Hepatocyte (in vitro differentiated cells): ENCODE data around the gene GTF3C1. TPM values are rescaled to one million over a fixed set of nuclear protein-coding genes. Genes with fewer than 3 reads are reported as not detected.

Source experiments
- DNase-seq: peaks from one replicate; pipeline ENCODE4 v3.0.0-alpha.2; 2016; ENCODE audit warnings: low spot score
- H2AFZ ChIP-seq: fragments of 200-600 bp; sonication (generic); 2 replicates; pipeline ENCODE4 v1.6.0; 2016; ENCODE audit warnings: antibody characterized with exemption, mild to moderate bottlenecking
- H3K27ac ChIP-seq: fragments of 200-600 bp; sonication (generic); 2 replicates; pipeline ENCODE4 v1.5.1; 2016; ENCODE audit warnings: mild to moderate bottlenecking
- H3K27me3 ChIP-seq: fragments of 200-600 bp; sonication (generic); 2 replicates; pipeline ENCODE4 v1.6.1; 2016
- H3K36me3 ChIP-seq: fragments of 200-600 bp; sonication (generic); replicated peaks from 2 replicates; pipeline ENCODE4 v1.5.1; 2016; ENCODE audit warnings: low read depth; ENCODE audit not compliant: insufficient read depth
- H3K4me1 ChIP-seq: fragments of 200-600 bp; sonication (generic); 2 replicates; pipeline ENCODE4 v1.5.1; 2016; ENCODE audit warnings: mild to moderate bottlenecking, moderate library complexity; ENCODE audit not compliant: insufficient read depth
- H3K4me2 ChIP-seq: fragments of 200-600 bp; sonication (generic); 2 replicates; pipeline ENCODE4 v1.6.0; 2016
- H3K4me3 ChIP-seq: fragments of 200-600 bp; sonication (generic); 2 replicates; pipeline ENCODE4 v1.5.1; 2016; ENCODE audit warnings: mild to moderate bottlenecking
- H3K79me2 ChIP-seq: fragments of 200-600 bp; sonication (generic); 2 replicates; pipeline ENCODE4 v1.6.0; 2017; ENCODE audit warnings: mild to moderate bottlenecking
- H3K9me2 ChIP-seq: fragments of 200-600 bp; sonication (generic); replicated peaks from 2 replicates; pipeline ENCODE4 v1.6.0; 2017; ENCODE audit warnings: mild to moderate bottlenecking; ENCODE audit not compliant: insufficient read depth
- H3K9me3 ChIP-seq: fragments of 200-600 bp; sonication (generic); 2 replicates; pipeline ENCODE4 v1.5.1; 2016; ENCODE audit warnings: low read depth, mild to moderate bottlenecking
- H4K20me1 ChIP-seq: fragments of 200-600 bp; sonication (generic); 2 replicates; pipeline ENCODE4 v1.6.0; 2016; ENCODE audit warnings: mild to moderate bottlenecking; ENCODE audit not compliant: insufficient read depth, poor library complexity, severe bottlenecking
- EZH2 ChIP-seq: fragments of 200-600 bp; sonication (generic); IDR thresholded peaks from 2 replicates; pipeline ENCODE4 v1.6.1; 2016; ENCODE audit warnings: antibody characterized with exemption, mild to moderate bottlenecking, borderline replicate concordance
- EZH2phosphoT487 ChIP-seq: fragments of 200-600 bp; sonication (generic); IDR thresholded peaks from one replicate; pipeline ENCODE4 v1.6.1; 2018; ENCODE audit warnings: antibody characterized with exemption, mild to moderate bottlenecking, low read depth, moderate library complexity; ENCODE audit not compliant: unreplicated experiment, severe bottlenecking
- WGBS: methylation state at CpG from one replicate; pipeline ENCODE4 v1.1.6; 2016; ENCODE audit warnings: low lambda C conversion rate; ENCODE audit errors: missing lambda C conversion rate; 5-methylcytosine and 5-hydroxymethylcytosine counted together
- polyA plus RNA-seq: library from polyadenylated mRNA; unstranded; fragments of >200 nt; fragmentation: Nextera tagmentation; extraction: Ambion mirVana; gene quantifications from 2 replicates; pipeline ENCODE4 v1.2.1, GENCODE V29; 2016
- total RNA-seq: library from RNA; depleted of rRNA; stranded (reverse); fragments of >200 nt; gene quantifications from 2 replicates; pipeline ENCODE4 v1.2.3, GENCODE V29; 2014
- TF ChIP-seq, protein P1 (sequence below): fragments of 200-600 bp; sonication (generic); IDR thresholded peaks from 2 replicates; pipeline ENCODE4 v1.5.1; 2016; ENCODE audit warnings: antibody characterized with exemption, mild to moderate bottlenecking; ENCODE audit not compliant: poor library complexity

The GTF3C1 gene
- total and polyA plus RNA-seq, 2 experiments from 2014 or later: 41.5 to 59.6 TPM

DNA sequence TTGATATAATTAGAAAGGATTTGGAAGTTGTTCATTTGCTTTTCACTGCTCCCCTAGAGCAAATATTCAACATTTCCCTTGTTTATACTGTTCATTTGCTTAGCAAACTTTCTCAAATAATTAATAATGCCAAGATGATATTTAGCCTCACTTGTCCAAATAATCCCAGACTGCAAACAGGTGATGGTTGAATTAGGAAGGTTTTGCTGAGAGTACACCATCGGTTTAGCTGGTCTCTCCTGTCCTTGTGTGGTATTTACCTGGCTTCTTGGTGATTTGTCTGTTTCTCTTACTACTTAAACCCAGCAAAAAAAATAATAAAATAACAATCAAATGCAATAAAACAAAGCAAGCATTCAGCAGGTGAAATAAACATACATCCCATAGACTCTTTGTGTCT is 6.8 kb upstream of the GTF3C1 start:
- no peaks in the 10 kb centered on the region for H3K36me3 ChIP-seq
- H3K27ac ChIP-seq: no peak overlapping the region
- no peak for TF ChIP-seq EZH2
- 75% methylated on average over 1 of the region's 1 CpG for WGBS
- no peaks in the 10 kb centered on the region for H3K4me1 ChIP-seq
- no peak for DNase-seq
- no peaks in the 10 kb centered on the region for H3K9me3 ChIP-seq
- no peak overlapping the region for H3K4me2 ChIP-seq
- no peaks in the 10 kb centered on the region for H3K27me3 ChIP-seq
- H2AFZ ChIP-seq: no peak overlapping the region
- H3K79me2 ChIP-seq: peaks cover 13% of the 10 kb centered on the region
- H3K4me3 ChIP-seq: no peak overlapping the region
- no peaks in the 10 kb centered on the region for H4K20me1 ChIP-seq
- H3K9me2 ChIP-seq: no peaks in the 10 kb centered on the region

DNA sequence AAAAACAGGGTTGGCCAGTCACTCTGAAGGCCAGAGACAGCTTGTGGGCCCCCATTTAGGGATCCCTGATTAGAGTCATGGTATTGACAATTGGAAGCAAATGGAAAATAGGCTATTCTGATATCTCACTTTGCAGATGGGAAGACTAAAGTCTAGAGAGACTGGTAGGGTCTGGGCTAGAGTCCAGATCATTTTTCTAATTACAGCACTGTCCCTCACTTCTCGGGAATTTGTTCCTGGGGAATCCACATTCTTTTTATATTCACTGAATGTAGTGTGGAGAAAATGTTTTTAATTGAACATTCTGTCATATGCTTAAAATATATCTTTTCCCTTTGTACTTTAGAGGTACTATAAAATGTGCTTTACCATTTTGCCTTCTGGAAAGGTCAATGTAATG is 1.3 kb upstream of the GTF3C1 start:
- WGBS: 70% methylated on average over 1 of the region's 1 CpG
- H3K4me1 ChIP-seq: peaks cover 14% of the 10 kb centered on the region
- no peaks in the 10 kb centered on the region for H3K9me3 ChIP-seq
- no peak for TF ChIP-seq EZH2
- TF ChIP-seq, protein P1, sequence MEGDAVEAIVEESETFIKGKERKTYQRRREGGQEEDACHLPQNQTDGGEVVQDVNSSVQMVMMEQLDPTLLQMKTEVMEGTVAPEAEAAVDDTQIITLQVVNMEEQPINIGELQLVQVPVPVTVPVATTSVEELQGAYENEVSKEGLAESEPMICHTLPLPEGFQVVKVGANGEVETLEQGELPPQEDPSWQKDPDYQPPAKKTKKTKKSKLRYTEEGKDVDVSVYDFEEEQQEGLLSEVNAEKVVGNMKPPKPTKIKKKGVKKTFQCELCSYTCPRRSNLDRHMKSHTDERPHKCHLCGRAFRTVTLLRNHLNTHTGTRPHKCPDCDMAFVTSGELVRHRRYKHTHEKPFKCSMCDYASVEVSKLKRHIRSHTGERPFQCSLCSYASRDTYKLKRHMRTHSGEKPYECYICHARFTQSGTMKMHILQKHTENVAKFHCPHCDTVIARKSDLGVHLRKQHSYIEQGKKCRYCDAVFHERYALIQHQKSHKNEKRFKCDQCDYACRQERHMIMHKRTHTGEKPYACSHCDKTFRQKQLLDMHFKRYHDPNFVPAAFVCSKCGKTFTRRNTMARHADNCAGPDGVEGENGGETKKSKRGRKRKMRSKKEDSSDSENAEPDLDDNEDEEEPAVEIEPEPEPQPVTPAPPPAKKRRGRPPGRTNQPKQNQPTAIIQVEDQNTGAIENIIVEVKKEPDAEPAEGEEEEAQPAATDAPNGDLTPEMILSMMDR: no peak
- TF ChIP-seq EZH2phosphoT487: no peak
- H3K36me3 ChIP-seq: no peaks in the 10 kb centered on the region
- H4K20me1 ChIP-seq: peaks cover 27% of the 10 kb centered on the region
- peak overlapping the region; percentile 78 for H3K4me2 ChIP-seq
- no peak overlapping the region for H3K4me3 ChIP-seq
- peaks cover 55% of the 10 kb centered on the region for H3K79me2 ChIP-seq
- H3K27me3 ChIP-seq: no peaks in the 10 kb centered on the region
- H3K9me2 ChIP-seq: no peaks in the 10 kb centered on the region
- H3K27ac ChIP-seq: no peak overlapping the region
- no peak overlapping the region for H2AFZ ChIP-seq
- no peak for DNase-seq

DNA sequence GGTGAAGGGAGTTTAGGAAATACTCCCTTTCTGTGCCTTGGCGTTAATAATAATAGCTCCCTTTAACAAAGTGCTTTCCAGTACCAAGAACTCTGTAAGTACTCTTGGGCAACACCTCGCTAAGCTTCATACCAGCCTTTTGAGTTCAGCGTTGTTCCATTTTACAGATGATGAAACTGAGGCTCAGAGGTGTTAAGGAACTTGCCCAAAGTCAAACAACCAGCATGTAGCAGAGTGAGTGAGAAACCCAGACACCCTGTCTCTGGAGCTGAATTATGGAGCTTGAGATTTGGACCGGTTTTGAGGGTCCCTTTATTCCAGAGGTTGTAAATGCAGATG is 838 bp upstream of the GTF3C1 start:
- Histone ChIP-seq H3K27me3 (no peaks in the 10 kb centered on the region), H3K4me1 (peaks cover 14% of the 10 kb centered on the region), H3K4me3 (peak overlapping the region; percentile 73), H3K79me2 (peaks cover 60% of the 10 kb centered on the region), H3K4me2 (peak overlapping the region; percentile 78), H3K27ac (peak overlapping the region; percentile 74), H3K9me3 (no peaks in the 10 kb centered on the region), H3K36me3 (no peaks in the 10 kb centered on the region), H2AFZ (peak overlapping the region; percentile 57), H3K9me2 (no peaks in the 10 kb centered on the region), H4K20me1 (peaks cover 29% of the 10 kb centered on the region)
- TF ChIP-seq, protein P1: no peak
- TF ChIP-seq EZH2phosphoT487 (no peak), EZH2 (no peak)
- DNase-seq: no peak
- WGBS: 66% methylated on average over 4 of the region's 4 CpGs

DNA sequence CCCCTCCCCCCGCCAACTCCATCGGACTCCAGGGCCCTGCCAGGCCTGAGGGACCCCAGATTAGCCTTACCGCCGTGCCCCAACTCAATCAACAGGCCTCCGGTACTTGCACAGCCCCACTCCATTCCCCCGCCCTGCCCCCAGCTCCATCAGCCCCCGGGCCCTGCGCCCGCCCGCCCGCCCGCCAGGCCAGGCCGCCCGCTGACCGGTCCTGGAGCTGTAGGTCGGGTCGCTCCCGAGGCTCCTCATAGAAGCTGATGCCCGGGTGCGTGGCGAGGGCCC is 308 bp downstream of the GTF3C1 start:
- WGBS: 7% methylated on average over 17 of the region's 21 CpGs
- no peaks in the 10 kb centered on the region for H3K27me3 ChIP-seq
- peak overlapping the region; percentile 47 for H3K4me3 ChIP-seq
- H3K4me2 ChIP-seq: peak overlapping the region; percentile 89
- no peaks in the 10 kb centered on the region for H3K36me3 ChIP-seq
- peaks cover 14% of the 10 kb centered on the region for H3K4me1 ChIP-seq
- H3K79me2 ChIP-seq: peaks cover 58% of the 10 kb centered on the region
- H4K20me1 ChIP-seq: peaks cover 29% of the 10 kb centered on the region
- H2AFZ ChIP-seq: peak overlapping the region; percentile 64
- DNase-seq: no peak
- H3K9me2 ChIP-seq: no peaks in the 10 kb centered on the region
- no peak for TF ChIP-seq EZH2phosphoT487
- TF ChIP-seq, protein P1: no peak
- no peak for TF ChIP-seq EZH2
- peak overlapping the region; percentile 64 for H3K27ac ChIP-seq
- H3K9me3 ChIP-seq: no peaks in the 10 kb centered on the region
